Posterior cingulate gyrus (tissue), 11 donors: ENCODE measurements around the gene PCNT.

Experiments
- DNase-seq, 10 donors: peaks; one replicate each; pipeline versions ENCODE4 v3.0.0 to v3.0.0-alpha.2; 2020 to 2021; ENCODE audit warnings: mixed read lengths in 3 of 10
- intact Hi-C: fragments of 100-400 bp; cut with DNase I; formaldehyde crosslinking; loops from one replicate; pipeline ENCODE4 v1.15.1; 2023

The PCNT gene

GRCh38 chr21:46418265-46418946, 94.5 kb downstream of the PCNT start:
- DNase-seq: peak in 3 of 10 donors; percentile 25 to 84 (median 74)
- intact Hi-C loops: no loop called here

GRCh38 chr21:46420241-46421190, 96.6 kb downstream of the PCNT start:
- DNase-seq: peak in 4 of 10 donors; percentile 10 to 72 (median 42)
- intact Hi-C loops: no loop called here

DNA sequence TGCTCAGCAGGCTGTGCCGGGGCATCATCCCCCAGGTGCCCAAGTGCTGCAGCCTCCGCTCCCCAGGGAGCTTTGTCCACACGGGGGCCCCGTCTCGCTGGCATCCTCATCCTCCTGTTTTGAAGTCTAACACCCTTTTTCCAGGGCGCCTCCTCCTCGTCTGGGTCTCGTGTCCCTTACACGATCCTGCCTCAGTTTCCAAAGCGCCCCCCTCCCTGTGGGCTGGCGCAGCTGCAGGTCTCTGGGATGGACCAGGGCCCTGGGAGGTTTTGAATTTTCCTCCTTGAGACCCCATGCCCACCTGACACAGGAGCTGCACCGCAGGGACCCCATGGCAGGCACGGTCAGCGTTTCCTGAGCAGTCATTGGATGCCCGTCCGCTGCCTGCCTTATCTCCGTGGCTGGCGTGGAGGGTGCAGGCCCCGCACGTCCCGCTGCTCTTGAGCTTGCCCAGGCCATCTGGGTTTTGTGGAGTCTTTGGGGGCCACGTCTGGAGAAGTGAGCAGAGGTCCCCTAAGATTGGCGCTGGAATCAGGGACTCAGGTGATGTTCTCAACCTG, 97.3 kb downstream of the PCNT start:
- DNase-seq: peak in 2 of 10 donors; percentile 32 to 79
- intact Hi-C loops: no loop called here

DNA sequence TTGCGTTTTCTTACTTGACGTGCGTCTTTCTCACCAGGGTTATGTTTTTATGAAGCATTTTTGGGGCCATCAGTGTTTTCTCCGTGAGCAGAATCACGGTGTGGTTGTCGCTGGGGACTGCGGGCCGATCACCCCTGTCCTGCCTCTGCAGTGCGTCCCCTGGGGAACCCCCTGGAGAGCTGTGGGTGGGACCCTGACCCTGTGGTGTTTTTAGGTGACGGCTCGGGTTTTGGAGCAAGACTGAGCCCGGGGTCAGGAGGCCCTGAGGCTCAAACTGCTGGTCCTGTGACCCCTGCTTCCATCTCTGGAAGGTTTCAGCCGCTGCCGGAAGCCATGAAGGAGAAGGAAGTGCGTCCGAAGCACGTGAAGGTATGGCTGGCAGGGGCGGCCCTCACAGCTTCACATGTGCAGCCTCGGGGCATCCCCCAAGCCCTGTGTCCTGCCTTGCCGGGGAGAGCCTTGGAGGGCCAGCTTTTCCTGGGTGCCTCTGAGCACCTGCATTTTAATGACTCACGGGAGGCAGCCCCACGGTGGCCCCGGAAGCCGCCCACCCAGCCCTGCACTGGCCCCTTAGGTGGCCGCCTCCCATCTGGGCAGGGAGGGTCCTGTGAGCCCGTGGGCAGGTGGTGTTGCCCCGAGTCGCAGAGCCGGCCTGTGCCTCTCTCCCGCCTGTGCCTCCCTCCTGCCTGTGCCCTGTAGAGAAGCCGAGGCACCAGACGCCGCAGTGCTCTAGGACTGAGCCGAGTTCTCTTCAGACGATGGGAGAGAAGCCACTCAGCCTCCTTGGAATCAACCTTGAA, 98.0 kb downstream of the PCNT start:
- intact Hi-C loops: no loop called here
- peak in 2 of 10 donors; percentile 57 to 74 for DNase-seq

- intact Hi-C loops: no loop called here
- peak in 2 of 10 donors; percentile 49 to 60 for DNase-seq
These were observed 98.8 kb downstream of the PCNT start for GRCh38 chr21:46422636-46423241.

GRCh38 chr21:46423546-46424038, 99.6 kb downstream of the PCNT start:
- no peak for DNase-seq
- intact Hi-C loops: no loop called here

DNA sequence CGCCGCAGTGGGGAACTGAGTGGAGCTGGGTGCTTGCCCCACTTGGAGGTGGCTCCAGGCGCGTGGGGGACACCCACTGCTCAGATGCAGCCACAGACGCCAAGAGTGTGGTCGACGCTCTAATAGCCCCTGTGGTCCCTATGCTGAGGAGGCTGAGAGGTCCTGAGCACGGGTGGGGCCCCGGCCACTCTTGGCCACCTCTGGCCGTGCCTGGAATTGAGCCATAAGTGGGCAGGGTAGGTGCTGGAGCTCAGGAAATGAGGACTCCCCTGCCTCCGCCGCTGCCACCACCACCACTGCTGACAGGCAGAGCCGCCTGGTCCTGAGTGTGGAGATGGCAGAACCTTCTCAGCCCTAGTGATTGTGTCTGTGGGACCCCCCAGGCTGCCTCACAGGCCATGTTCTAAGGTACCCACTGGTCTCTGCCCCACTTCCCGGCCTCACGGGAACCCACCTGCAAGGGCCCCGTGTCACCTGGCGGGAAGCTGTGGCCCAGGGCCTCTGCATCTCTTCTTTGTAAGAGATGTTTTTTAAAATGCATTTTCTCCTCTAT, 100.2 kb downstream of the PCNT start:
- peak in 3 of 10 donors; percentile 49 to 66 (median 62) for DNase-seq
- intact Hi-C loops: no loop called here

- intact Hi-C loops: no loop called here
- DNase-seq: peak in 1 of 10 donors; percentile 24
These were observed 100.7 kb downstream of the PCNT start for GRCh38 chr21:46424621-46425020.

DNA sequence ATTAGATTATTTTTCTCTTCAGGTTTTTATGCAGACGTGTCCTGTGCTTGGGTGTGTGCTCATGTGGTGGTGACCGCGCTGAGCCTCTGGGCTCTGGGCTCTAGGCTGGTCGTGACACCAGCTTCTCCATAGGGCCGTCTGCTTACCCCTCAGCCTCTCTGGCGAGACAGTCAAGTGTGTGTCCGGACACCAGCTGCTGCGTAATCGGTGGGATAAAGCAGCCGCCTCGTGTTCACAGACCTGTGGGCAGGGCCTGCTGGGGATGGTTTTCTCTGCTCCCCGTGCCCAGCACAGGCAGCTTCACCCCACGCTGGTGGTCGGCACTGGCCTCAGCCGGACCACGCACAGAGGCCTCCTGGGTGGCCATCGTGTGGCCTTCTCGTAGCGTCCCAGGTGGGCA, 101.1 kb downstream of the PCNT start:
- intact Hi-C loops: no loop called here
- DNase-seq: peak in 2 of 10 donors; percentile 29 to 69

GRCh38 chr21:46425571-46425970, 101.6 kb downstream of the PCNT start:
- intact Hi-C loops: no loop called here
- DNase-seq: peak in 2 of 10 donors; percentile 63 to 81

- intact Hi-C loops: no loop called here
- peak in 3 of 10 donors; percentile 37 to 66 (median 63) for DNase-seq
These were observed 102.5 kb downstream of the PCNT start for GRCh38 chr21:46426313-46427046.

DNA sequence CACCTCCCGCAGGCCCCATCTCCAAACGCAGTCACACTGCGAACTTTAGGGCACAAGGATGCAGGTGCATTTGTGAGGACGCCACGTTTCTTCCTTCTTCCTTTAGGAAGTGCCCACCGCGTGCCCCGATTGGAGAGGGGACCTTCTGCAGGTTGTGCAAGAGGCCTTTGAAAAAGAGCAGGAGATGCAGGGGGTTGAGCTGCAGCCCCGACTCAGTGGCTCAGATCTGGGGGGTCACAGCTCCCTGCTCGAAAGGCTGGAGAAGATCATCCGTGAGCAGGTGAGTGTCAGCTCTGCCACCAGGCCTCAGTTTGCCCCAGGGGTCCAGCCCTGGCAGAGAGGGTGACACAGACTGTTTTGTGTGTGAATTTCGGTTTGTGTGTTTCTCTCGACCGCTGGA, 103.6 kb downstream of the PCNT start:
- DNase-seq: peak in 3 of 10 donors; percentile 32 to 61 (median 46)
- intact Hi-C loops: no loop called here

DNA sequence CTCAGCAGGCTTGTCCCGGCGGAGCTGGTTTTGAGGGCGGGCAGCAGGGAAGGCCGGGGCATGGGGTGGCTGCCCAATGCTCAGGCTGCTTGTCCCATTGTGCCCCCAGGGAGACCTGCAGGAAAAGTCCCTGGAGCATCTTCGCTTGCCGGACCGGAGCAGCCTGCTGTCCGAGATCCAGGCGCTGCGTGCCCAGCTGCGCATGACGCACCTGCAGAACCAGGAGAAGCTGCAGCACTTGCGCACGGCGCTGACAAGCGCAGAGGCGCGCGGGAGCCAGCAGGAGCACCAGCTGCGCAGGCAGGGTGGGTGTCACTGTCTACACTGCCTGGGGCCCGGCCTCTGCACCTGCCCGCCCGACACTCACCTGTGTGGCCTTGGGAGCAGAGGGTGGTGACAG, 104.3 kb downstream of the PCNT start:
- peak in 3 of 10 donors; percentile 50 to 74 (median 53) for DNase-seq
- intact Hi-C loops: no loop called here

DNA sequence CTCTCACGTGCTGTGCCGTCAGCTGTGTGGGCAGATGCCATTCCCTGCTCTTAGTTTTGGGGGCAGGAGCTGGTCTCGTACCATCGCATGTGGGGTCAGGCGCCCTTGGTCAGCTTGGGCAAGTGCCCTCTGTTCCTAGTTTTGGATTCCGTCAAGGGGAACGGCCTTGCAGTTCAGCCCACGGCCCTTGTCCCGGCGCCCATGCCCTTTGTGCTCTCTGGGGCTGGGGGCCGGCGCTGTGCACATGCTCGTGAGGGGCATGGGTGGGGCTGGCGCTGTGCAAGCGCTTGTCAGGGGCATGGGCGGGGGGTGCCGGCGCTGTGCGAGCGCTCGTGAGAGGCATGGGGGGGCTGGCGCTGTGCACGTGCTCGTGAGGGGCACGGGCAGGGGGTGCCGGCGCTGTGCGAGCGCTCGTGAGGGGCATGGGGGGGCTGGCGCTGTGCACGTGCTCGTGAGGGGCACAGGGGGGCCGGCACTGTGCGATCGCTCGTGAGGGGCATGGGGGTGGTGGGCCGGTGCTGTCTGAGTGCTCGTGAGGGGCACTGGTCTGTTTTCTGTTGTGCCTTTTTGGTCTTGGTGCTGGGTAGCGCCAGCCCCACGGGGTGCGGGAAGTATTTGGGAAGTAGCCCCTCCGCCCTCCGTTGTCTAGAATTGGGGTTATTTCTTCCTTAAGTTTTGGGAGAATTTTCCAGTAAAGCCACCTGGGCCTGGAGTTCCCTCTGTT, 105.2 kb downstream of the PCNT start:
- intact Hi-C loops: no loop called here
- peak in 3 of 10 donors; percentile 52 to 66 (median 57) for DNase-seq

- peak in 3 of 10 donors; percentile 39 to 71 (median 62) for DNase-seq
- intact Hi-C loops: no loop called here
These were observed 106.1 kb downstream of the PCNT start for GRCh38 chr21:46429754-46430681.

- peak in 3 of 10 donors; percentile 41 to 81 (median 67) for DNase-seq
- intact Hi-C loops: no loop called here
These were observed 107.5 kb downstream of the PCNT start for GRCh38 chr21:46431448-46431847.
